ENCODE measurements around the gene PMVK. TPM values are rescaled to one million over a fixed set of nuclear protein-coding genes. Genes with fewer than 3 reads are reported as not detected.

The PMVK gene
- total and polyA plus RNA-seq, 2 of the 4 experiments (the other 2 are of a cell fraction), result 9.0 to 28.1 TPM

- POLR2A ChIA-PET (ENCODE audit: unreplicated experiment), result interaction anchor here (0.7 to 1.9 kb wide), 3 partner anchors 11 to 36 kb away, joined by 4 to 10 read pairs (median 4); partner anchors contain the start of gene PYGO2
- intact Hi-C loops (cut with micrococcal nuclease), result loop anchor here (1.0 to 10.0 kb wide), 2 partner anchors 29 to 203 kb away; partner anchors contain the start of genes KRTCAP2 and TRIM46
- peak overlapping the region; percentile 75 for H3K9ac ChIP-seq (ENCODE audit: low read depth, low read length)
- peak overlapping the region; percentile 95 for H2BK20ac ChIP-seq (ENCODE audit: low read depth, low read length)
- peak overlapping the region; percentile 97 for H2BK5ac ChIP-seq (ENCODE audit: low read depth, low read length, poor library complexity, severe bottlenecking)
- H4K20me1 ChIP-seq (ENCODE audit: insufficient read depth, low read length), result peaks cover 26% of the 10 kb centered on the region
- CTCF ChIA-PET, result interaction anchor here (0.6 kb wide), 1 partner anchor 43 kb away, joined by 3 read pairs; no protein-coding TSS in a partner anchor
- no TSS peak for BruUV-seq (replicated peaks)
- H3K18ac ChIP-seq (ENCODE audit: low read depth, low read length), result peak overlapping the region; percentile 96
- H3K4ac ChIP-seq (ENCODE audit: low read depth, low read length), result peak overlapping the region; percentile 97
- in situ Hi-C loops (cut with MboI; ENCODE audit: low sequenced_read_pairs), result no loop called here
- H2BK120ac ChIP-seq (ENCODE audit: low read depth, low read length), result peak overlapping the region; percentile 95
- TF ChIP-seq NFE2L2 (IDR thresholded peaks at IDR 0.05; ENCODE audit: low read depth, low read length), result no peak
- TF ChIP-seq BHLHE40 (IDR thresholded peaks at IDR 0.05; ENCODE audit: low read depth, low read length), result no peak
- no peak for TF ChIP-seq RFX5 (IDR thresholded peaks at IDR 0.05; ENCODE audit: low read depth, low read length)
- TF ChIP-seq CEBPB (IDR thresholded peaks at IDR 0.05; ENCODE audit: low read depth, low read length), result no peak
- TF ChIP-seq SMC3 (IDR thresholded peaks at IDR 0.05; ENCODE audit: low read depth, low read length), result no peak
- TF ChIP-seq CHD1 (IDR thresholded peaks at IDR 0.05; ENCODE audit: low read depth, low read length), result no peak
- TF ChIP-seq USF2 (IDR thresholded peaks at IDR 0.05; ENCODE audit: low read depth, low read length), result no peak
- ATAC-seq (ENCODE audit: low read depth), result no peak
- peaks cover 13% of the 10 kb centered on the region for H3K36me3 ChIP-seq (ENCODE audit: control insufficient read depth, insufficient read depth, low read length)
- H4K5ac ChIP-seq (ENCODE audit: low read depth, low read length), result peak overlapping the region; percentile 98
- H2BK15ac ChIP-seq (ENCODE audit: low read depth, low read length), result peak overlapping the region; percentile 97; the same call in 2 of the 3 replicates
- peak overlapping the region; percentile 92 to 95 for H4K8ac ChIP-seq (ENCODE audit: low read depth in 2 of 2, low read length in 2 of 2)
- peak overlapping the region; percentile 96 for H3K27ac ChIP-seq (ENCODE audit: insufficient read depth, low read length)
- peaks cover 7% of the 10 kb centered on the region for H3K9me1 ChIP-seq (ENCODE audit: insufficient read depth, low read length)
- peak overlapping the region; percentile 86 for H3K23ac ChIP-seq (ENCODE audit: low read depth, low read length)
- no CpG with 5 or more reads among the region's 3 CpGs for WGBS, 2 experiments (ENCODE audit: extremely low coverage in 2 of 2, insufficient read length in 1 of 2)
- no peak for DNase-seq
- H3K79me1 ChIP-seq (ENCODE audit: low read depth in 1 of 2, low read length in 2 of 2), result peaks cover 10 to 57% of the 10 kb centered on the region in 2 experiments
- peak overlapping the region; percentile 94 for H3K14ac ChIP-seq (replicated peaks; ENCODE audit: low read depth, low read length)
- peak overlapping the region; percentile 84 for H2AK9ac ChIP-seq (replicated peaks; ENCODE audit: low read depth, low read length, poor library complexity)
- peak overlapping the region; percentile 89 for H2AK5ac ChIP-seq (ENCODE audit: low read depth, low read length)
- peak overlapping the region; percentile 92 for H3K56ac ChIP-seq (ENCODE audit: extremely low read depth, insufficient read depth, low read length)
- peak overlapping the region; percentile 33 for H2AFZ ChIP-seq (replicated peaks; ENCODE audit: low read length, poor library complexity)
- no peaks in the 10 kb centered on the region for H3K27me3 ChIP-seq (ENCODE audit: control insufficient read depth, insufficient read depth, low read length)
- no peaks in the 10 kb centered on the region for H3K9me3 ChIP-seq (ENCODE audit: control insufficient read depth, insufficient read depth, low read length)
- dilution Hi-C loops (cut with HindIII; ENCODE audit: low sequenced_read_pairs, unreplicated experiment), result no loop called here
- H3K4me3 ChIP-seq (ENCODE audit: insufficient read depth, low read depth, low read length), result peak overlapping the region; percentile 36; the same call in 1 of the 2 replicates
- peak overlapping the region; percentile 100 for H4K91ac ChIP-seq (ENCODE audit: insufficient read depth, low read depth, low read length)
- peak overlapping the region; percentile 83 for H3K4me2 ChIP-seq (ENCODE audit: low read depth, low read length)
- peaks cover 18% of the 10 kb centered on the region for H3K4me1 ChIP-seq (ENCODE audit: control insufficient read depth, insufficient read depth, low read length)
These were observed 35.6 kb upstream of the PMVK start for GRCh38 chr1:154972213-154972516.

Data from IMR-90 (cell line).